ENCODE measurements around the gene BBS12.

DNA sequence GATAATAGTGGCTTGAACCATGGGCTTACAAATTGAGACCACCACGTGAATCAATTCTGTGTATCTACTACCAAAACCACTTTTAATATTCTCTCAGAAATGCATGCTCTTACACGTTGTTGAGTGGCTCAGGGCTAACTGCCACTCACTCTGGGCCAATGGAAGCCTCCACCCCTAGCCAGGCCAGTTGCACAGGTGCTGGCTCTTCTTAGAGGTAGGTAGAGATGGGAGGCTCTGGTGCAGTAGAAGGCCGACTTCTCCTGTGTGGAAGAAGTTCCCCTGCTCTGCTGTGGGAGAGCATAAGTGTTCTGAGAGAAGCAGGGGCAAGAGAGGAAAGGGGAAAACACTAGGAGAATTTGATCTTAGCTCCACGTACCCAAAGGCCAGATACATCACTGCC lies 25.0 kb upstream of the BBS12 start:
- no peak for TF ChIP-seq POLR2A (IDR thresholded peaks at IDR 0.05; ENCODE audit: low read depth, low read length)
- TF ChIP-seq POLR2AphosphoS5 (IDR thresholded peaks at IDR 0.05; ENCODE audit: low read depth, low read length) = no peak
- no peak for TF ChIP-seq TAF1 (IDR thresholded peaks at IDR 0.05; ENCODE audit: low read depth, low read length)
- no peak for TF ChIP-seq PAX5 (IDR thresholded peaks at IDR 0.05; ENCODE audit: insufficient read depth, low read length, severe bottlenecking)

Data from GM12891 (cell line).